ENCODE data around the gene PFN2.

The PFN2 gene

DNA sequence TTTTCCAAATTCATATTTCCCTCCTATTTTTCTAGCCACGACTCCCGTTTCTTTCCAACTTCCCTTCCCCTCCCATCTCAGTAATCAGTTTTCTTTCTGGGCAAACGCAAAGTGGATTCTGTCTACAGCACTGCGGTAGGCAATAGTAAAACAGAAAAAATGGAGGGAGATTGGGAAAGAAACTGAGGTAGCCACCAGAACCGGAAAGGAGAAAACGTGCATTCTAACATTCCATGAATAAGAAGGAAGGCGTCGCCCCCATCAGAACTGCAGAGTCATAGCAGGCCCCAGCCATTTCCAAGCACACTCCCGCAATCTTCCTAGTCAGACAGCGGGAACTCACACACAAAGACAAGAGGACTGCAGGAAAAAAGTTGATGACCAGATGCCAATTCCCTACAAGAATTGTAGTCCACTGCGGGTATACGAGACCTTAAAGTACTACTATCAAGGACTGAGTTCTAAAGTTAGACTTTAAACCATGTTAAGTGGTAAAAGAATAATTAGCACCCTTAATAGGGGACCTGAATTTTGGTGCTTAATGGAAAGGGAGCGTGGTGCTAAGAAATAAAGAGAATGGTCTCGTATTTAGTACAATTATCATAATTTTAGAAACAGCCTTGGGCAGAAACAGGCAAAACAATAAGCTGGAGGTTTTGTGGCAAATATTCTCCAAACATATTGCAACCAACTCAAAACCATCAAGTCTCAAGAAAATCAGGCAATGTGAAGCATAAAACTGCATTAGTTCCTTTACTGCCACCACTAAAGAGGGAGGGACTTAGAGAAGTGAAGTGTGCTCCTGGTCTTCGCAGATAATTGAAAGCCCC is 1.4 kb downstream of the PFN2 start:
- Histone ChIP-seq H4K20me1 (ENCODE audit: insufficient read depth, low read length, poor library complexity, severe bottlenecking) (peaks cover 27% of the 10 kb centered on the region), H3K9ac (ENCODE audit: low read depth, low read length, poor library complexity, severe bottlenecking) (peak overlapping the region; percentile 65), H3K36me3 (ENCODE audit: insufficient read depth, low read length) (peaks cover 5% of the 10 kb centered on the region; the same call in 1 of the 2 replicates), H3K4me2 (ENCODE audit: low read depth, low read length, poor library complexity, severe bottlenecking) (peak overlapping the region; percentile 77), H3K79me2 (ENCODE audit: insufficient read depth, low read length) (peaks cover 49% of the 10 kb centered on the region), H3F3A (ENCODE audit: low read depth) (no peaks in the 10 kb centered on the region; the same call in 1 of the 2 replicates), H3K9me2 (replicated peaks; ENCODE audit: low read depth, low read length) (no peaks in the 10 kb centered on the region), H3K4me1 (ENCODE audit: insufficient read depth, low read length, poor library complexity, severe bottlenecking) (peaks cover 46% of the 10 kb centered on the region), H2AFZ (ENCODE audit: low read length) (no peak overlapping the region), H3K4me3 (ENCODE audit: low read length, poor library complexity, severe bottlenecking) (peak overlapping the region; percentile 82), H3K9me3 (ENCODE audit: insufficient read depth, low read depth, low read length) (no peaks in the 10 kb centered on the region), H3K27me3 (ENCODE audit: insufficient read depth, low read length, poor library complexity, severe bottlenecking) (no peaks in the 10 kb centered on the region)
- TF ChIP-seq, protein P1, sequence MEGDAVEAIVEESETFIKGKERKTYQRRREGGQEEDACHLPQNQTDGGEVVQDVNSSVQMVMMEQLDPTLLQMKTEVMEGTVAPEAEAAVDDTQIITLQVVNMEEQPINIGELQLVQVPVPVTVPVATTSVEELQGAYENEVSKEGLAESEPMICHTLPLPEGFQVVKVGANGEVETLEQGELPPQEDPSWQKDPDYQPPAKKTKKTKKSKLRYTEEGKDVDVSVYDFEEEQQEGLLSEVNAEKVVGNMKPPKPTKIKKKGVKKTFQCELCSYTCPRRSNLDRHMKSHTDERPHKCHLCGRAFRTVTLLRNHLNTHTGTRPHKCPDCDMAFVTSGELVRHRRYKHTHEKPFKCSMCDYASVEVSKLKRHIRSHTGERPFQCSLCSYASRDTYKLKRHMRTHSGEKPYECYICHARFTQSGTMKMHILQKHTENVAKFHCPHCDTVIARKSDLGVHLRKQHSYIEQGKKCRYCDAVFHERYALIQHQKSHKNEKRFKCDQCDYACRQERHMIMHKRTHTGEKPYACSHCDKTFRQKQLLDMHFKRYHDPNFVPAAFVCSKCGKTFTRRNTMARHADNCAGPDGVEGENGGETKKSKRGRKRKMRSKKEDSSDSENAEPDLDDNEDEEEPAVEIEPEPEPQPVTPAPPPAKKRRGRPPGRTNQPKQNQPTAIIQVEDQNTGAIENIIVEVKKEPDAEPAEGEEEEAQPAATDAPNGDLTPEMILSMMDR (conservative IDR thresholded peaks at IDR 0.05; ENCODE audit: low read length) = no peak; the same call in 1 of the 2 replicates
- no peak for TF ChIP-seq EZH2phosphoT487 (IDR thresholded peaks at IDR 0.05; ENCODE audit: borderline replicate concordance)

DNA sequence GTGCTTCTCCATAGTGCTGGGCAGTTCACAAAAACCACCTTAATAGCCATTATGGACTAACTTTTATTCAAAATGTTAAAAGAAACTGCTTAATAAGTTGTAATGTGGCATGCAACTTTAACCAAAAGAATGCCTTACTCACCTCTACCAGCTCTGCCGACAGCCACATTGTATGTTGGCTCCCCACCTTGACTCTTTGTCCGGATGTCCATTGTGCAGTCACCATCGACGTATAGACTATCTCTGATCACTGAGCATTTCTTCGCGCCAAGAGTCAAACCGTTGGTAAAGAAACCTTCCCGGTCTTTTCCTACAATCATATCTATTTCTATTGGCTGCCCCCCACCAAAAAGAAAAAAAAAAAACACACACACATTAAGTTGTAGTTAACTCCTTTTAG is 2.5 kb downstream of the PFN2 start:
- Histone ChIP-seq H4K20me1 (ENCODE audit: insufficient read depth, low read length, poor library complexity, severe bottlenecking) (peaks cover 27% of the 10 kb centered on the region), H3K9me3 (ENCODE audit: insufficient read depth, low read depth, low read length) (no peaks in the 10 kb centered on the region), H3K27me3 (ENCODE audit: insufficient read depth, low read length, poor library complexity, severe bottlenecking) (no peaks in the 10 kb centered on the region), H3K79me2 (ENCODE audit: insufficient read depth, low read length) (peaks cover 49% of the 10 kb centered on the region), H3F3A (ENCODE audit: low read depth) (no peaks in the 10 kb centered on the region; the same call in 1 of the 2 replicates), H3K9me2 (replicated peaks; ENCODE audit: low read depth, low read length) (no peaks in the 10 kb centered on the region), H3K9ac (ENCODE audit: low read depth, low read length, poor library complexity, severe bottlenecking) (peak overlapping the region; percentile 65), H3K36me3 (ENCODE audit: insufficient read depth, low read length) (peaks cover 5% of the 10 kb centered on the region; the same call in 1 of the 2 replicates), H3K4me3 (ENCODE audit: low read length, poor library complexity, severe bottlenecking) (peak overlapping the region; percentile 82), H3K4me2 (ENCODE audit: low read depth, low read length, poor library complexity, severe bottlenecking) (peak overlapping the region; percentile 77), H2AFZ (ENCODE audit: low read length) (no peak overlapping the region), H3K4me1 (ENCODE audit: insufficient read depth, low read length, poor library complexity, severe bottlenecking) (peaks cover 48% of the 10 kb centered on the region)
- TF ChIP-seq, protein P1 (conservative IDR thresholded peaks at IDR 0.05; ENCODE audit: low read length) = no peak
- no peak for TF ChIP-seq EZH2phosphoT487 (IDR thresholded peaks at IDR 0.05; ENCODE audit: borderline replicate concordance)

DNA sequence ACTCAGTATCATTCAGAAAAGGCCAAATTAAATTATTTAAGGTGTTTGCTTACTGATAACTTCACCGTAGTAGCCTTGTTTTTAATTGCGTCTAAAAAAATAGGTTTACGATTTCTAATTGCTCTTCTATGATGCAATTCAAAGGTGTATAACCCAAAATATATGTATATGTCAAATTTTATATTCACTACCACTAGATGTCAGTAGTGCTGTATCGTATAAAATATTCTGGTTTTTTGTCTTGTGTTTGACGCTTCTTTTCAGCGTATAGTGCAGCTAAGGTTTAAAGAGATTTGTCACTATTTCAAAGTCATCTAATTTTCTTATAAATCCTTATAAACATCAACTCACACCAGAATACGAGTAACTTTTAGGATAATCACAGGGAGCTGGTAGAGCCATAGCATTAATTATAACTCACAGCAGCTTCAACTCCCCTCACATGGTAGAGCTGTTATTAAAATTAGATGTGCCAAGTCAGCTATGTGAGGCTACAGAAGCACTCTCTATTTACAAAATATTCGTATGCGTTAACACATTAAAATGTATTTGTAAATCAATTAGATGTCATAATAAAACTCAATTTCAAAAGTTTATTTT is 3.5 kb downstream of the PFN2 start:
- H3K9ac ChIP-seq (ENCODE audit: low read depth, low read length, poor library complexity, severe bottlenecking) = peak overlapping the region; percentile 19
- no peak overlapping the region for H2AFZ ChIP-seq (ENCODE audit: low read length)
- no peaks in the 10 kb centered on the region for H3K9me3 ChIP-seq (ENCODE audit: insufficient read depth, low read depth, low read length)
- H3K27me3 ChIP-seq (ENCODE audit: insufficient read depth, low read length, poor library complexity, severe bottlenecking) = no peaks in the 10 kb centered on the region
- peaks cover 46% of the 10 kb centered on the region for H3K4me1 ChIP-seq (ENCODE audit: insufficient read depth, low read length, poor library complexity, severe bottlenecking)
- H3K4me3 ChIP-seq (ENCODE audit: low read length, poor library complexity, severe bottlenecking) = peak overlapping the region; percentile 82
- TF ChIP-seq, protein P1 (conservative IDR thresholded peaks at IDR 0.05; ENCODE audit: low read length) = peak; percentile 80
- no peak for TF ChIP-seq EZH2phosphoT487 (IDR thresholded peaks at IDR 0.05; ENCODE audit: borderline replicate concordance)
- peaks cover 8% of the 10 kb centered on the region; the same call in 1 of the 2 replicates for H3K36me3 ChIP-seq (ENCODE audit: insufficient read depth, low read length)
- H3F3A ChIP-seq (ENCODE audit: low read depth) = no peaks in the 10 kb centered on the region; the same call in 1 of the 2 replicates
- no peaks in the 10 kb centered on the region for H3K9me2 ChIP-seq (replicated peaks; ENCODE audit: low read depth, low read length)
- H4K20me1 ChIP-seq (ENCODE audit: insufficient read depth, low read length, poor library complexity, severe bottlenecking) = peaks cover 27% of the 10 kb centered on the region
- peak overlapping the region; percentile 77 for H3K4me2 ChIP-seq (ENCODE audit: low read depth, low read length, poor library complexity, severe bottlenecking)
- H3K79me2 ChIP-seq (ENCODE audit: insufficient read depth, low read length) = peaks cover 49% of the 10 kb centered on the region

All from Loucy (cell line).